LNCAP (cell line): ENCODE data around the gene BRME1.
A peak's percentile ranks its signal among the peaks of the same experiment; 100 is the strongest.

Source experiments
- CTCF ChIP-seq: fragments of 450-650 bp; IDR thresholded peaks from 2 replicates; pipeline ENCODE4 v1.5.1; 2017; ENCODE audit warnings: mild to moderate bottlenecking

The BRME1 gene

DNA sequence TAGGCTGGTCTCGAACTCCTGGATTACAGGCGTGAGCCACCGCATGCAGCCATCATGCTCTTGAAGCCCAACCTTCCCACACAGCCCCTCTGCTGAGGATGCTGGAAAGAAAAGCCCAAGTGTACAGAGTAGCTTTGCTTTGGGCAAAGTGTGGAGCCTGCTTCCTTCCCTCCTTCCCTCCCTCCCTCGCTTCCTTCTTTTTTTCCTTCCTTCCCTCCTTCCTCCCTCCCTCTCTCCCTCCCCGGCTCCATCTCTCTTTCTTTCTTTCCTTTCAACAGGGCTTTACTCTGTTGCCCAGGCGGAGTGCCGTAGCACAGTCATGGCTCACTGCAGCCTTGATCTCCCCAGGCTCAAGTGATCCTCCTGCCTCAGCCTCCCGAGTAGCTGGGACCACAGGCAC is 2.8 kb upstream of the BRME1 start:
- TF ChIP-seq CTCF: no peak

- TF ChIP-seq CTCF: no peak
These were observed 993 bp upstream of the BRME1 start for GRCh38 chr19:13906910-13907309.

GRCh38 chr19:13906521-13906904 is 596 bp upstream of the BRME1 start:
- TF ChIP-seq CTCF: no peak

- peak; percentile 34; the same call in 1 of the 2 replicates for TF ChIP-seq CTCF
These were observed 2.8 kb downstream of the BRME1 start for GRCh38 chr19:13902993-13903555.

GRCh38 chr19:13899912-13900584 is 5.9 kb downstream of the BRME1 start:
- TF ChIP-seq CTCF: no peak

- no peak for TF ChIP-seq CTCF
These were observed 6.5 kb downstream of the BRME1 start for GRCh38 chr19:13899393-13899792.

DNA sequence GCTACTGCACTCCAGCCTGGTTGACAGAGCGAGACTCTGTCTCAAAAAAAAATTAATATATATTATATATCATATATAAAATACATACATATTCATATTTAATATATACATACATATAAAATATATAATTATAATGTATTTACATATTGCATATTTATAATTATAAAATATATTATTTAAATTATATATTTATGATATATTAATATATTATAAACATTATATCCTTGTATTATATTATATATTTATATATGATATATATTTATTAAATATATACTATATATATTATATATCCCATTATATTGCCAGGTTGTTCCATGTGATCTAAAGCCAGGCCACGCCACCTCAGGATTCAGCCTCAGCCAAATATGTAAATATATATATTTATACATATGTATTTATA is 9.7 kb downstream of the BRME1 start:
- no peak for TF ChIP-seq CTCF
